Measurements from ENCODE around the gene ARL14.

Gene ARL14

DNA sequence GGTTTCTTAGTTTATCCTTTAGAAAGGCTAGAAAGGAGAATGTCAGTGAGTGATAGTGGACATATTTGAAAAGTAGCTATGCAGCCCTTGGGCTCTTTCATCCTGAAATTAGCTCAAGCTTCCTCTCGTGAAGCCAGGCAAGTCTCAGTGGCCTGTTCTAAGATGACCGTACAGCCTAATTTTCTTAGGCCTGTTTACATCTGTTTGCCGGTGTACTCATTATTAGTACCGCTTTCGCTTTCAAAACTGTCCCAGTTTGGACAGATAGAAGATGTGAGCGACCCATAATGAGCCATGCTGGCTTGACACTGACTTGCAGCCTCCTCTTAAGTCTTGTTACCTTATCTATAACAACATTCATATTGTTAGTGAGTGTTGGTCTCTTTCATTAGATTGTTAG, 5.7 kb upstream of the ARL14 start:
- Histone ChIP-seq H3K27ac (ENCODE audit: low read length) (peak overlapping the region; percentile 50; the same call in 1 of the 2 replicates), H3K9me2 (replicated peaks; ENCODE audit: insufficient read depth, low read length) (no peaks in the 10 kb centered on the region), H3K27me3 (replicated peaks; ENCODE audit: insufficient read depth, low read length) (no peaks in the 10 kb centered on the region), H3F3A (ENCODE audit: insufficient read depth, low read length) (peaks cover 6% of the 10 kb centered on the region; the same call in 1 of the 2 replicates), H3K79me2 (ENCODE audit: low read length) (no peaks in the 10 kb centered on the region), H4K20me1 (ENCODE audit: insufficient read depth, low read length) (no peaks in the 10 kb centered on the region), H3K36me3 (replicated peaks; ENCODE audit: insufficient read depth, low read length) (no peaks in the 10 kb centered on the region), H3K4me2 (ENCODE audit: low read depth, low read length) (peak overlapping the region; percentile 92), H3K9me3 (replicated peaks; ENCODE audit: insufficient read depth, low read length) (no peaks in the 10 kb centered on the region), H2AFZ (ENCODE audit: low read length) (peak overlapping the region; percentile 85), H3K4me3 (ENCODE audit: low read length) (peak overlapping the region; percentile 41), H3K9ac (ENCODE audit: low read length) (peak overlapping the region; percentile 29; the same call in 1 of the 2 replicates), H3K4me1 (ENCODE audit: low read length) (peaks cover 12% of the 10 kb centered on the region)
- DNase-seq: peak; percentile 88
- TF ChIP-seq, protein P1, sequence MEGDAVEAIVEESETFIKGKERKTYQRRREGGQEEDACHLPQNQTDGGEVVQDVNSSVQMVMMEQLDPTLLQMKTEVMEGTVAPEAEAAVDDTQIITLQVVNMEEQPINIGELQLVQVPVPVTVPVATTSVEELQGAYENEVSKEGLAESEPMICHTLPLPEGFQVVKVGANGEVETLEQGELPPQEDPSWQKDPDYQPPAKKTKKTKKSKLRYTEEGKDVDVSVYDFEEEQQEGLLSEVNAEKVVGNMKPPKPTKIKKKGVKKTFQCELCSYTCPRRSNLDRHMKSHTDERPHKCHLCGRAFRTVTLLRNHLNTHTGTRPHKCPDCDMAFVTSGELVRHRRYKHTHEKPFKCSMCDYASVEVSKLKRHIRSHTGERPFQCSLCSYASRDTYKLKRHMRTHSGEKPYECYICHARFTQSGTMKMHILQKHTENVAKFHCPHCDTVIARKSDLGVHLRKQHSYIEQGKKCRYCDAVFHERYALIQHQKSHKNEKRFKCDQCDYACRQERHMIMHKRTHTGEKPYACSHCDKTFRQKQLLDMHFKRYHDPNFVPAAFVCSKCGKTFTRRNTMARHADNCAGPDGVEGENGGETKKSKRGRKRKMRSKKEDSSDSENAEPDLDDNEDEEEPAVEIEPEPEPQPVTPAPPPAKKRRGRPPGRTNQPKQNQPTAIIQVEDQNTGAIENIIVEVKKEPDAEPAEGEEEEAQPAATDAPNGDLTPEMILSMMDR (IDR thresholded peaks at IDR 0.05; ENCODE audit: low read length): peak; percentile 34
- TF ChIP-seq EZH2 (optimal IDR thresholded peaks at IDR 0.05; ENCODE audit: low read depth, low read length): no peak
- no peak for TF ChIP-seq EZH2phosphoT487 (IDR thresholded peaks at IDR 0.05; ENCODE audit: low read length)

DNA sequence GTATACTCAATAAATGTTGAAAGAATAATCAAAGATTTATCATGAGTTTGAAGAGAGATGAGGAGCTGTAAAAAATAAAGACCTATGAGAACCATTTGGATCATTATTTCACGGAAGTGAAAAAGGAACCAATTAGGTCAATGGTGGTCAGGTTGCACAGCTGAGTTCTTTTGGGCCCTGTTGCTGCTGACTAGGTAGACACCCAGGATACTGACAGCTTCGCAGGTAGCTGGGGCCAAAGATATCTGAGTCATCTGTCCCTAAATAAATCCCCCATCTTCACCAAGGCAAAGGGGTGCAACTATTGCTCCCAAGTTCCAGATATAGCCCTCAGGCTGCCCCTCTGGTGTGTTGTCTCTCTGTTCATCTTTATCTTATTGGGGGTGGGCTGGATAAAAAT, 5.0 kb upstream of the ARL14 start:
- peaks cover 11% of the 10 kb centered on the region for H3K4me1 ChIP-seq (ENCODE audit: low read length)
- H3K79me2 ChIP-seq (ENCODE audit: low read length): no peaks in the 10 kb centered on the region
- H3K4me3 ChIP-seq (ENCODE audit: low read length): no peak overlapping the region
- no peak overlapping the region for H3K27ac ChIP-seq (ENCODE audit: low read length)
- peaks cover 6% of the 10 kb centered on the region; the same call in 1 of the 2 replicates for H3F3A ChIP-seq (ENCODE audit: insufficient read depth, low read length)
- H2AFZ ChIP-seq (ENCODE audit: low read length): no peak overlapping the region
- DNase-seq: no peak
- no peaks in the 10 kb centered on the region for H3K9me2 ChIP-seq (replicated peaks; ENCODE audit: insufficient read depth, low read length)
- H3K27me3 ChIP-seq (replicated peaks; ENCODE audit: insufficient read depth, low read length): no peaks in the 10 kb centered on the region
- no peaks in the 10 kb centered on the region for H3K36me3 ChIP-seq (replicated peaks; ENCODE audit: insufficient read depth, low read length)
- no peak overlapping the region for H3K9ac ChIP-seq (ENCODE audit: low read length)
- H4K20me1 ChIP-seq (ENCODE audit: insufficient read depth, low read length): no peaks in the 10 kb centered on the region
- H3K9me3 ChIP-seq (replicated peaks; ENCODE audit: insufficient read depth, low read length): no peaks in the 10 kb centered on the region
- TF ChIP-seq EZH2phosphoT487 (IDR thresholded peaks at IDR 0.05; ENCODE audit: low read length): no peak
- TF ChIP-seq EZH2 (optimal IDR thresholded peaks at IDR 0.05; ENCODE audit: low read depth, low read length): no peak
- TF ChIP-seq, protein P1 (IDR thresholded peaks at IDR 0.05; ENCODE audit: low read length): no peak
- H3K4me2 ChIP-seq (ENCODE audit: low read depth, low read length): no peak overlapping the region

DNA sequence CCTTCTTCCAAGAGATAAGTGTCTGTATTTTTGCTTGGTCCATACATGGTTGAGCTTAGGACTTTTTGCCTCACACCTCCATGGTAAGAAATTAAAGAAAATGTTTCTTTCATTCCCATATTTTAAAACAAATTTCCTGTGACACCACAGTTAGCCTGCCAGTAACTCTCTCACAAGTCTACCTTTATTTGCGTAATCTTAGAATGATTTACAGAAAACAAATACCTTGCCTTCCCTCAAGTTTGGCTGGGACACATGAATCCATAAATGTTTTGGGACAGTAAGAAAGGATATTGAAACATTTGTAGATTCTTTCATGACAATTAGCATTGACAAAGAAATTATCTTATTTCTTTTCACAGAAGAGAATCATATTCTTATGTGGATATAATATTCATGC, 3.8 kb upstream of the ARL14 start:
- no peak for TF ChIP-seq EZH2 (optimal IDR thresholded peaks at IDR 0.05; ENCODE audit: low read depth, low read length)
- no peak for TF ChIP-seq EZH2phosphoT487 (IDR thresholded peaks at IDR 0.05; ENCODE audit: low read length)
- TF ChIP-seq, protein P1 (IDR thresholded peaks at IDR 0.05; ENCODE audit: low read length): no peak
- Histone ChIP-seq H3K4me3 (ENCODE audit: low read length) (no peak overlapping the region), H2AFZ (ENCODE audit: low read length) (no peak overlapping the region), H4K20me1 (ENCODE audit: insufficient read depth, low read length) (no peaks in the 10 kb centered on the region), H3K9ac (ENCODE audit: low read length) (no peak overlapping the region), H3K4me2 (ENCODE audit: low read depth, low read length) (no peak overlapping the region), H3K79me2 (ENCODE audit: low read length) (no peaks in the 10 kb centered on the region), H3F3A (ENCODE audit: insufficient read depth, low read length) (peaks cover 6% of the 10 kb centered on the region; the same call in 1 of the 2 replicates), H3K36me3 (replicated peaks; ENCODE audit: insufficient read depth, low read length) (no peaks in the 10 kb centered on the region), H3K9me2 (replicated peaks; ENCODE audit: insufficient read depth, low read length) (no peaks in the 10 kb centered on the region), H3K27me3 (replicated peaks; ENCODE audit: insufficient read depth, low read length) (no peaks in the 10 kb centered on the region), H3K9me3 (replicated peaks; ENCODE audit: insufficient read depth, low read length) (no peaks in the 10 kb centered on the region), H3K4me1 (ENCODE audit: low read length) (peaks cover 11% of the 10 kb centered on the region), H3K27ac (ENCODE audit: low read length) (no peak overlapping the region)
- no peak for DNase-seq
